Activated CD4-positive, alpha-beta T cell treated with anti-CD3 and anti-CD28 coated beads, Interleukin-2, amount 50 U/mL, for 48 hours (primary cell): ENCODE results near the gene DNAI1.

Experiments
- DNase-seq, 2 experiments: peaks; one replicate each; pipeline ENCODE4 v3.0.0-alpha.2; 2020

Gene DNAI1

GRCh38 chr9:34491596-34491995, 33.0 kb downstream of the DNAI1 start:
- no peak for DNase-seq

- DNase-seq: no peak
Measured at GRCh38 chr9:34492051-34492450, 33.4 kb downstream of the DNAI1 start.

GRCh38 chr9:34493972-34494535, 35.4 kb downstream of the DNAI1 start:
- DNase-seq: peak; percentile 32 to 43

- DNase-seq: no peak
Measured at GRCh38 chr9:34496149-34496712, 37.6 kb downstream of the DNAI1 start.

- DNase-seq: no peak
Measured at GRCh38 chr9:34498553-34498952, 39.9 kb downstream of the DNAI1 start.

- DNase-seq: no peak
Measured at GRCh38 chr9:34499076-34499475, 40.5 kb downstream of the DNAI1 start.

GRCh38 chr9:34500623-34501267, 42.1 kb downstream of the DNAI1 start:
- DNase-seq: peak; percentile 82 to 88

- no peak for DNase-seq
Measured at GRCh38 chr9:34501372-34501771, 42.8 kb downstream of the DNAI1 start.

- no peak for DNase-seq
Measured at GRCh38 chr9:34501889-34502425, 43.4 kb downstream of the DNAI1 start.

GRCh38 chr9:34502471-34502870, 43.9 kb downstream of the DNAI1 start:
- DNase-seq: no peak

- no peak for DNase-seq
Measured at GRCh38 chr9:34502891-34503290, 44.3 kb downstream of the DNAI1 start.

- DNase-seq: no peak
Measured at GRCh38 chr9:34503406-34503805, 44.8 kb downstream of the DNAI1 start.

- no peak for DNase-seq
Measured at GRCh38 chr9:34505370-34506120, 46.9 kb downstream of the DNAI1 start.

GRCh38 chr9:34506623-34507022, 48.0 kb downstream of the DNAI1 start:
- no peak for DNase-seq

- DNase-seq: no peak
Measured at GRCh38 chr9:34507556-34507955, 49.0 kb downstream of the DNAI1 start.

GRCh38 chr9:34507966-34508365, 49.4 kb downstream of the DNAI1 start:
- no peak for DNase-seq

GRCh38 chr9:34508463-34508862, 49.9 kb downstream of the DNAI1 start:
- DNase-seq: no peak

GRCh38 chr9:34508951-34509350, 50.3 kb downstream of the DNAI1 start:
- DNase-seq: no peak

GRCh38 chr9:34510497-34511468, 52.2 kb downstream of the DNAI1 start:
- DNase-seq: no peak

- DNase-seq: no peak
Measured at GRCh38 chr9:34512131-34513078, 53.8 kb downstream of the DNAI1 start.

- no peak for DNase-seq
Measured at GRCh38 chr9:34513567-34514214, 55.1 kb downstream of the DNAI1 start.
